ENCODE data around the gene MYL12A. TPM values are rescaled to one million over a fixed set of nuclear protein-coding genes. Genes with fewer than 3 reads are reported as not detected.
"Not testable (repeated sequence)": the region's sequence is repeated elsewhere in the genome, so short reads cannot be mapped to it uniquely, and the experiment has no call there.

Gene MYL12A
- total RNA-seq (100 to 1,000 TPM; 148 to 525 (median 249) TPM), polyA plus RNA-seq (100 to 1,000 TPM; 239 to 630 (median 421) TPM)
- long read RNA-seq, donor 1, transcript MYL12A-201 (4 exons, 1,229 nt): major isoform, 79 of 158 reads
- long read RNA-seq, donor 1, partial matches to known transcripts: 73 of 158 reads
- long read RNA-seq, donor 1, other reads (novel, unspliced or antisense): 0 of 158 reads
- long read RNA-seq, donor 2, transcript MYL12A-201 (4 exons, 1,229 nt): major isoform, 114 of 127 reads
- long read RNA-seq, donor 2, partial matches to known transcripts: 6 of 127 reads
- long read RNA-seq, donor 2, other reads (novel, unspliced or antisense): 0 of 127 reads
- long read RNA-seq, donor 3, transcript MYL12A-201 (4 exons, 1,229 nt): major isoform, 77 of 144 reads
- long read RNA-seq, donor 3, partial matches to known transcripts: 60 of 144 reads
- long read RNA-seq, donor 3, other reads (novel, unspliced or antisense): 0 of 144 reads
- long read RNA-seq, donor 4, transcript MYL12A-201 (4 exons, 1,229 nt): major isoform, 17 of 20 reads
- long read RNA-seq, donor 4, partial matches to known transcripts: 0 of 20 reads
- long read RNA-seq, donor 4, other reads (novel, unspliced or antisense): 0 of 20 reads
- long read RNA-seq, donor 5, transcript MYL12A-201 (4 exons, 1,229 nt): major isoform, 119 of 267 reads
- long read RNA-seq, donor 5, partial matches to known transcripts: 146 of 267 reads
- long read RNA-seq, donor 5, other reads (novel, unspliced or antisense): 0 of 267 reads
- long read RNA-seq, donor 6, transcript MYL12A-212 (1 exons, 738 nt): minor isoform, 5 of 298 reads
- long read RNA-seq, donor 6, transcript MYL12A-201 (4 exons, 1,229 nt): major isoform, 261 of 298 reads
- long read RNA-seq, donor 6, transcript MYL12A-208 (2 exons, 565 nt): minor isoform, 5 of 298 reads
- long read RNA-seq, donor 6, partial matches to known transcripts: 23 of 298 reads
- long read RNA-seq, donor 6, other reads (novel, unspliced or antisense): 0 of 298 reads
- long read RNA-seq, donor 7, transcript MYL12A-201 (4 exons, 1,229 nt): major isoform, 183 of 298 reads
- long read RNA-seq, donor 7, partial matches to known transcripts: 107 of 298 reads
- long read RNA-seq, donor 7, other reads (novel, unspliced or antisense): 0 of 298 reads
- long read RNA-seq, donor 8, transcript MYL12A-212 (1 exons, 738 nt): minor isoform, 6 of 155 reads
- long read RNA-seq, donor 8, transcript MYL12A-201 (4 exons, 1,229 nt): major isoform, 124 of 155 reads
- long read RNA-seq, donor 8, partial matches to known transcripts: 18 of 155 reads
- long read RNA-seq, donor 8, other reads (novel, unspliced or antisense): 0 of 155 reads
- long read RNA-seq, donor 9, transcript MYL12A-201 (4 exons, 1,229 nt): major isoform, 120 of 267 reads
- long read RNA-seq, donor 9, partial matches to known transcripts: 143 of 267 reads
- long read RNA-seq, donor 9, other reads (novel, unspliced or antisense): 0 of 267 reads
- long read RNA-seq, donor 10, transcript MYL12A-201 (4 exons, 1,229 nt): major isoform, 47 of 81 reads
- long read RNA-seq, donor 10, partial matches to known transcripts: 30 of 81 reads
- long read RNA-seq, donor 10, other reads (novel, unspliced or antisense): 0 of 81 reads

GRCh38 chr18:3247240-3248061 lies at the start of gene MYL12A:
Gene MYL12A (plus strand): TSS chr18:3247801. CDS start chr18:3253248, 5,447 bp downstream.
- peak within 1 kb of the TSS; percentile 56 to 89 (median 78) for H3K4me3 ChIP-seq
- TF ChIP-seq POLR2A (IDR thresholded peaks at IDR 0.05): peak in 2 of 4 donors; percentile 83 to 92
- TF ChIP-seq EP300 (IDR thresholded peaks at IDR 0.05): no peak
- peak; percentile 89 to 99 (median 97) for TF ChIP-seq POLR2AphosphoS5 (IDR thresholded peaks at IDR 0.05)
- WGBS, 5 donors: 0 to 2% (median 1%) methylated on average over 40 to 65 of the region's 65 CpGs
- H3K27ac ChIP-seq: peak within 1 kb of the TSS; percentile 96 to 100 (median 99)
- DNase-seq: peak; percentile 98 to 99
- peaks cover 0 to 13% (median 7%) of the 10 kb centered on the region in 4 donors for H3K36me3 ChIP-seq
- intact Hi-C loops (cut with DNase I; ENCODE audit: low total_unique reads): no loop called here
- no peaks in the 10 kb centered on the region for H3K9me3 ChIP-seq
- no peaks in the 10 kb centered on the region for H3K27me3 ChIP-seq
- peaks cover 29 to 65% (median 45%) of the 10 kb centered on the region in 4 donors for H3K4me1 ChIP-seq

GRCh38 chr18:3198260-3198860 lies 49.2 kb upstream of the MYL12A start:
- H3K9me3 ChIP-seq; H3K27ac ChIP-seq; H3K27me3 ChIP-seq; DNase-seq; H3K36me3 ChIP-seq; H3K4me1 ChIP-seq; intact Hi-C loops (cut with DNase I; ENCODE audit: low total_unique reads); H3K4me3 ChIP-seq: not testable (repeated sequence)
- 85 to 93% (median 90%) methylated on average over 11 of the region's 11 CpGs for WGBS, 5 donors

- Histone ChIP-seq H3K4me3 (no peak overlapping the region), H3K36me3 (no peaks in the 10 kb centered on the region), H3K4me1 (peaks cover 0 to 2% (median 0%) of the 10 kb centered on the region in 4 donors), H3K27ac (no peak overlapping the region), H3K27me3 (no peaks in the 10 kb centered on the region), H3K9me3 (peaks cover 0 to 16% (median 0%) of the 10 kb centered on the region in 4 donors)
- DNase-seq: no peak
- WGBS, 5 donors: 65 to 75% (median 71%) methylated on average over 2 of the region's 2 CpGs
- TF ChIP-seq POLR2A (IDR thresholded peaks at IDR 0.05): no peak
- no peak for TF ChIP-seq POLR2AphosphoS5 (IDR thresholded peaks at IDR 0.05)
- TF ChIP-seq CTCF (IDR thresholded peaks at IDR 0.05): no peak
- no peak for TF ChIP-seq EP300 (IDR thresholded peaks at IDR 0.05)
- intact Hi-C loops (cut with DNase I; ENCODE audit: low total_unique reads): no loop called here
Observed at GRCh38 chr18:3199942-3200645, 47.5 kb upstream of the MYL12A start.

- Histone ChIP-seq H3K36me3 (peaks cover 0 to 6% (median 0%) of the 10 kb centered on the region in 4 donors), H3K4me1 (peaks cover 0 to 6% (median 0%) of the 10 kb centered on the region in 4 donors), H3K4me3 (no peak overlapping the region), H3K27ac (no peak overlapping the region), H3K27me3 (no peaks in the 10 kb centered on the region), H3K9me3 (peaks cover 0 to 24% (median 0%) of the 10 kb centered on the region in 4 donors)
- DNase-seq: no peak
- TF ChIP-seq CTCF (IDR thresholded peaks at IDR 0.05) (no peak), POLR2A (IDR thresholded peaks at IDR 0.05) (no peak), POLR2AphosphoS5 (IDR thresholded peaks at IDR 0.05) (no peak), EP300 (IDR thresholded peaks at IDR 0.05) (no peak)
- intact Hi-C loops (cut with DNase I; ENCODE audit: low total_unique reads): no loop called here
Observed at GRCh38 chr18:3205239-3205638, 42.4 kb upstream of the MYL12A start.
